LNCAP (cell line): Measurements from ENCODE around the gene MIGA2.

ENCODE experiments used
- CTCF ChIP-seq: fragments of 450-650 bp; IDR thresholded peaks from 2 replicates; pipeline ENCODE4 v1.5.1; 2017; ENCODE audit warnings: mild to moderate bottlenecking

The MIGA2 gene

GRCh38 chr9:129073404-129073803, 37.0 kb downstream of the MIGA2 start:
- TF ChIP-seq CTCF = no peak

GRCh38 chr9:129074106-129074505, 37.7 kb downstream of the MIGA2 start:
- TF ChIP-seq CTCF = no peak

- TF ChIP-seq CTCF = no peak
Measured at GRCh38 chr9:129075996-129076639, 39.7 kb downstream of the MIGA2 start.

- no peak for TF ChIP-seq CTCF
Measured at GRCh38 chr9:129076640-129077037, 40.2 kb downstream of the MIGA2 start.

- TF ChIP-seq CTCF = no peak
Measured at GRCh38 chr9:129077236-129077635, 40.8 kb downstream of the MIGA2 start.

GRCh38 chr9:129078691-129079503, 42.5 kb downstream of the MIGA2 start:
- no peak for TF ChIP-seq CTCF

- TF ChIP-seq CTCF = no peak
Measured at GRCh38 chr9:129079829-129080228, 43.4 kb downstream of the MIGA2 start.
